KMS-11 (cell line): ENCODE data around the gene LSM14B.
A peak's percentile ranks its signal among the peaks of the same experiment; 100 is the strongest.

Experiments used
- H2AFZ ChIP-seq: fragments of 200-600 bp; sonication (generic); 2 replicates; pipeline ENCODE4 v1.6.1; 2016; ENCODE audit warnings: antibody characterized with exemption, mixed run types, low read depth
- H3K27ac ChIP-seq: fragments of 200-600 bp; sonication (generic); 2 replicates; pipeline ENCODE4 v1.6.1; 2016; ENCODE audit warnings: mild to moderate bottlenecking, mixed run types
- H3K27me3 ChIP-seq: fragments of 200-600 bp; sonication (generic); 2 replicates; pipeline ENCODE4 v1.6.1; 2017; ENCODE audit warnings: mild to moderate bottlenecking, low read depth, mixed run types, moderate library complexity; ENCODE audit not compliant: insufficient read depth
- H3K36me3 ChIP-seq: fragments of 200-600 bp; sonication (generic); 2 replicates; pipeline ENCODE4 v1.6.1; 2017; ENCODE audit warnings: mild to moderate bottlenecking, mixed run types; ENCODE audit not compliant: insufficient read depth
- H3K4me1 ChIP-seq: fragments of 200-600 bp; sonication (generic); 2 replicates; pipeline ENCODE4 v1.6.1; 2016; ENCODE audit warnings: mild to moderate bottlenecking, low read depth, mixed run types; ENCODE audit not compliant: poor library complexity, severe bottlenecking
- H3K4me2 ChIP-seq: fragments of 200-600 bp; sonication (generic); 2 replicates; pipeline ENCODE4 v1.7.0; 2016; ENCODE audit warnings: mild to moderate bottlenecking, mixed run types
- H3K4me3 ChIP-seq: fragments of 200-600 bp; sonication (generic); IDR thresholded peaks from 2 replicates; pipeline ENCODE4 v1.6.1; 2017; ENCODE audit warnings: low read depth, low read length, mixed read lengths; ENCODE audit not compliant: insufficient read depth
- H3K79me2 ChIP-seq: fragments of 200-600 bp; sonication (generic); 2 replicates; pipeline ENCODE4 v1.6.1; 2016; ENCODE audit warnings: low read depth, mixed run types; ENCODE audit not compliant: insufficient read depth
- H3K9ac ChIP-seq: fragments of 200-600 bp; sonication (generic); 2 replicates; pipeline ENCODE4 v1.6.1; 2016; ENCODE audit warnings: mild to moderate bottlenecking, mixed run types
- H4K20me1 ChIP-seq: fragments of 200-600 bp; sonication (generic); 2 replicates; pipeline ENCODE4 v1.6.1; 2016; ENCODE audit warnings: mild to moderate bottlenecking, mixed run types; ENCODE audit not compliant: insufficient read depth
- TF ChIP-seq, protein P1 (sequence below): fragments of 200-600 bp; sonication (generic); conservative IDR thresholded peaks from 2 replicates; pipeline ENCODE4 v1.6.1; 2017; ENCODE audit warnings: low read depth, mild to moderate bottlenecking, antibody characterized with exemption, low read length, moderate library complexity, mixed read lengths

The LSM14B gene

DNA sequence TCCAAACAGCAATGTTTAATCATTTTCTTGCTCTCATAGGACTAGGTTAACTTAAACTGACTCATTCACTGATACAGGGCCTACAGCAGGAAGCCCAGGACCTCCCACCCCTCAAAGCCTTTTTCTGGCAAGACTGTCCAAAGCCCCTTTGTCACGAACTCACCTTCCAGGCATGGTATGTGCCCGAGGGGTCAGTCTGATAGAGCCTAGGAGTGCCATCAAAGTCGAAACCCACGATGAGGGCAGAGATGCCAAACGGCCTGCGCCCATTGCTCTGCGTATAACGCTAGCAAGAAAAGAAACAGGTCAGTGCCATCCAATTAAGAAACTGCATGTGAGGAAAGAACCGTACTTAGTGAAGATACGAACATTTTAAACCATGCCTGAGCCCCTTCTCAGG, 16.6 kb downstream of the LSM14B start:
- Histone ChIP-seq H2AFZ (no peak overlapping the region), H3K4me3 (no peak overlapping the region), H3K4me2 (no peak overlapping the region), H3K79me2 (peaks cover 39% of the 10 kb centered on the region), H3K4me1 (peaks cover 16% of the 10 kb centered on the region), H3K36me3 (peaks cover 16% of the 10 kb centered on the region; the same call in 1 of the 2 replicates), H3K9ac (no peak overlapping the region), H3K27me3 (no peaks in the 10 kb centered on the region), H3K27ac (no peak overlapping the region), H4K20me1 (peaks cover 28% of the 10 kb centered on the region)
- TF ChIP-seq, protein P1, sequence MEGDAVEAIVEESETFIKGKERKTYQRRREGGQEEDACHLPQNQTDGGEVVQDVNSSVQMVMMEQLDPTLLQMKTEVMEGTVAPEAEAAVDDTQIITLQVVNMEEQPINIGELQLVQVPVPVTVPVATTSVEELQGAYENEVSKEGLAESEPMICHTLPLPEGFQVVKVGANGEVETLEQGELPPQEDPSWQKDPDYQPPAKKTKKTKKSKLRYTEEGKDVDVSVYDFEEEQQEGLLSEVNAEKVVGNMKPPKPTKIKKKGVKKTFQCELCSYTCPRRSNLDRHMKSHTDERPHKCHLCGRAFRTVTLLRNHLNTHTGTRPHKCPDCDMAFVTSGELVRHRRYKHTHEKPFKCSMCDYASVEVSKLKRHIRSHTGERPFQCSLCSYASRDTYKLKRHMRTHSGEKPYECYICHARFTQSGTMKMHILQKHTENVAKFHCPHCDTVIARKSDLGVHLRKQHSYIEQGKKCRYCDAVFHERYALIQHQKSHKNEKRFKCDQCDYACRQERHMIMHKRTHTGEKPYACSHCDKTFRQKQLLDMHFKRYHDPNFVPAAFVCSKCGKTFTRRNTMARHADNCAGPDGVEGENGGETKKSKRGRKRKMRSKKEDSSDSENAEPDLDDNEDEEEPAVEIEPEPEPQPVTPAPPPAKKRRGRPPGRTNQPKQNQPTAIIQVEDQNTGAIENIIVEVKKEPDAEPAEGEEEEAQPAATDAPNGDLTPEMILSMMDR, result no peak

DNA sequence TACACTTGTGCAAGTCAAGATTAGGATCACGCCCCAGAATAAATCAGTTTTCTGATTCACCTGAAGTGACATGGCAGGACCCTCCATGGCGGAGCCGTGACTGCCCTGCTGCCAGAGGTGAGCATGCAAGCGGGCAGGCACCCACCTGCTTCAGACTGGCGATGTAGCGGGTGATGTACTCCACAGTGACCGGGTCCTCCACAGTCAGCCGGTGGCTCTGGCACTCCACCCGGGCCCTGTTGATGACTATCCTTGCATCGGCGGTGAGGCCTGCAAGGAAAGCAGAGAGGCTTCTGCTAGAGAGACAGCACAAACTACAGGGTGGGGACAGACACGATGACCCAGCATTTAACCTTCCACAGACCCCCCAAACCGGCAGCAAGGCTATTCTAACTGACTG, 17.4 kb downstream of the LSM14B start:
- no peak overlapping the region for H3K4me2 ChIP-seq
- H3K79me2 ChIP-seq, result peaks cover 42% of the 10 kb centered on the region
- no peaks in the 10 kb centered on the region for H3K27me3 ChIP-seq
- H3K4me1 ChIP-seq, result peaks cover 18% of the 10 kb centered on the region
- no peak overlapping the region for H2AFZ ChIP-seq
- TF ChIP-seq, protein P1, result no peak
- peaks cover 28% of the 10 kb centered on the region for H4K20me1 ChIP-seq
- peaks cover 16% of the 10 kb centered on the region; the same call in 1 of the 2 replicates for H3K36me3 ChIP-seq
- H3K4me3 ChIP-seq, result no peak overlapping the region
- H3K27ac ChIP-seq, result no peak overlapping the region
- no peak overlapping the region for H3K9ac ChIP-seq

DNA sequence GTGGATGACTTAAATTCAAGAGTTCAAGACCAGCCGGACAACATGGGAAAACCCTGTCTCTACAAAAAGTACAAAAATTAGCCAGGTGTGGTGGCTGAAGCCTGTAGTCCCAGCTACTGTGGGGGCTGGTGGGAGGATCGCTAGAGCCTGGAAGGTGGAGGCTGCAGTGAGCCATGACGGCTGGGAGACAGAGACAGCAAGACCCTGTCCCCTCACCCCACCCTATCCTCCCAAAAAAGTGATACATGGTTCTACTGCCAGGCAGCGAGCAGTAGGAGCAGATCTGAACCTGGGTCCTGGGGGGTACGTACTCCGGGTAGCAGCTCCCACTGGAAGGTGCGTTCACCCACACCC, 18.7 kb downstream of the LSM14B start:
- Histone ChIP-seq H3K4me3 (no peak overlapping the region), H3K27ac (no peak overlapping the region), H4K20me1 (peaks cover 28% of the 10 kb centered on the region), H2AFZ (no peak overlapping the region), H3K27me3 (no peaks in the 10 kb centered on the region), H3K9ac (no peak overlapping the region), H3K4me1 (peaks cover 24% of the 10 kb centered on the region), H3K79me2 (peaks cover 56% of the 10 kb centered on the region), H3K4me2 (peak overlapping the region; percentile 100), H3K36me3 (peaks cover 16% of the 10 kb centered on the region; the same call in 1 of the 2 replicates)
- TF ChIP-seq, protein P1, result no peak

DNA sequence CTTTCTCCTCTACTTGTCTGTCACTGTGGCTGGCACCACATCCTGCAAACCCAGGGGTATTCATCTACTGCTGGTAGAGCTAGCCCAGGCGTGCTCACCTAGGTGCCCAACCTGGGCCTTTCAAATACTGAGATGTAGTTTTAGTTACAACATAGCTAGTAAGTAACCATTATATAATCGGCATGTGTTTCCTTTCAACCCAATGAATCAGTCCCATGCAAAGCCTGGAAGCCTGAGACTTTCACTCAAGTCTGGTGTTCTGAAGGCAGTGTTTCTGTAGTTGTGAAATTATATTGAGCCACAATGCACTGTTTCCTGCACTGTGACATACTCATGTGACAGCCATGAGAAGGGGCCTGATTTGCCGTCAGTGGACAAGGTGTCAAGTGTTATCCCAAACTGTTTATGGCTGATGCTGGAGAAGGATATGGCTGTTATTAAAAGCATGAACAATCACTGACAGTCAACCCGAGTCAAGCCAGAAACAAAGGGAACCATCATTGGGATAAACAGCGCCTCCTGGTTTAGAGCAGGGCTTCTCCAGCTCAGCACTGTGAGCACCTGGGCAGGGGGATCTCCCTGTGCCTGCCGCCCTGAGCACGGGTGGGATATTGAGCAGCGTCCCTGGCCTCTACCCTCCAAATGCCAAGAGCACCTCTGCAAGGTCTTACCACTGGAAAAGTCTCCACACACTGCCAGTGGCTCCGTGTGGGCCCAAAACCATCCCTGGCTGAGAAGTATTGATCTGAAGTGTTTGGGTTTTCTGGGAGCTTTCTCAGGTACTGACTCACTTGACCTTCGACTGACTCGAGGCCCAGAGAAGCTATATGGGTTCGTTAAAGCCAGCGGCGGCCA, 19.3 kb downstream of the LSM14B start:
- H3K4me1 ChIP-seq, result peaks cover 24% of the 10 kb centered on the region
- H3K9ac ChIP-seq, result peak overlapping the region; percentile 87
- peaks cover 16% of the 10 kb centered on the region; the same call in 1 of the 2 replicates for H3K36me3 ChIP-seq
- peak overlapping the region; percentile 100 for H3K4me2 ChIP-seq
- no peaks in the 10 kb centered on the region for H3K27me3 ChIP-seq
- TF ChIP-seq, protein P1, result peak; percentile 53; the same call in 1 of the 2 replicates
- H3K27ac ChIP-seq, result peak overlapping the region; percentile 64; the same call in 1 of the 2 replicates
- H2AFZ ChIP-seq, result no peak overlapping the region
- H4K20me1 ChIP-seq, result peaks cover 28% of the 10 kb centered on the region
- peaks cover 62% of the 10 kb centered on the region for H3K79me2 ChIP-seq
- H3K4me3 ChIP-seq, result no peak overlapping the region
